Panc1 (cell line): Measurements from ENCODE around the gene SETDB2. TPM values are rescaled to one million over a fixed set of nuclear protein-coding genes. Genes with fewer than 3 reads are reported as not detected.

Source experiments
- ATAC-seq: fragments of 200-7000 bp; cut with Tn5 transposase; 2 replicates; pipeline ENCODE4 v1.9.1; 2020; ENCODE audit warnings: mild to moderate bottlenecking, moderate library complexity
- BruUV-seq: library from RNA; stranded (reverse); fragments of 400-500 nt; replicated peaks from 2 replicates; lab custom pipeline; 2021; lab: Mats Ljungman, UMichigan
- CTCF ChIA-PET: fragments of 300-600 bp; sonication (Branson Sonifier 250); formaldehyde crosslinking; loops from one replicate; lab custom pipeline; 2022; ENCODE audit warnings: antibody characterized with exemption; lab: Charles Lee
- POLR2A ChIA-PET: fragments of 300-600 bp; sonication (Branson Sonifier 250); formaldehyde crosslinking; loops from one replicate; lab custom pipeline; 2022; ENCODE audit warnings: antibody characterized with exemption; lab: Charles Lee
- DNase-seq: peaks from one replicate; pipeline ENCODE4 v3.0.0-alpha.2; 2010; ENCODE audit warnings: low read depth, low spot score
- H3K27ac ChIP-seq: 2 replicates; pipeline ENCODE4 v1.5.1; 2011; ENCODE audit warnings: mild to moderate bottlenecking, low read length, inconsistent platforms
- H3K27me3 ChIP-seq: fragments of 200-500 bp; sonication (Bioruptor generic); 2 replicates; pipeline ENCODE4 v1.6.0; 2014; ENCODE audit warnings: low read length, inconsistent platforms; ENCODE audit not compliant: control insufficient read depth, insufficient read depth
- H3K36me3 ChIP-seq: fragments of 200-500 bp; sonication (Bioruptor generic); 2 replicates; pipeline ENCODE4 v1.5.1; 2014; ENCODE audit warnings: inconsistent platforms, mild to moderate bottlenecking, low read length, moderate library complexity; ENCODE audit not compliant: control insufficient read depth, insufficient read depth
- H3K4me1 ChIP-seq: 2 replicates; pipeline ENCODE4 v1.5.1; 2011; ENCODE audit warnings: inconsistent platforms, mild to moderate bottlenecking, low read length, moderate library complexity; ENCODE audit not compliant: control insufficient read depth, insufficient read depth
- H3K4me3 ChIP-seq, 2 experiments: 2 replicates each; pipeline ENCODE4 v1.5.1; 2011 to 2012; ENCODE audit warnings: low read depth in 2 of 2, low read length in 2 of 2, mild to moderate bottlenecking in 2 of 2, inconsistent platforms in 1 of 2, moderate library complexity in 1 of 2
- H3K9me3 ChIP-seq: fragments of 200-500 bp; sonication (Bioruptor generic); 2 replicates; pipeline ENCODE4 v1.5.1; 2014; ENCODE audit warnings: low read depth, mild to moderate bottlenecking, inconsistent platforms, low read length, moderate library complexity; ENCODE audit not compliant: control insufficient read depth, insufficient read depth
- CTCF ChIP-seq: fragments of 450-650 bp; IDR thresholded peaks from 2 replicates; pipeline ENCODE4 v1.5.1; 2017; ENCODE audit warnings: mild to moderate bottlenecking
- POLR2AphosphoS5 ChIP-seq: IDR thresholded peaks from 2 replicates; pipeline ENCODE4 v1.6.1; 2012; ENCODE audit warnings: mild to moderate bottlenecking, low read depth, low read length, moderate library complexity
- SIN3A ChIP-seq: IDR thresholded peaks from 2 replicates; pipeline ENCODE4 v1.6.1; 2012; ENCODE audit warnings: low read depth, mild to moderate bottlenecking, low read length, moderate library complexity, borderline replicate concordance; ENCODE audit not compliant: insufficient read depth
- TCF7L2 ChIP-seq: IDR thresholded peaks from 2 replicates; pipeline ENCODE4 v1.6.1; 2011; ENCODE audit warnings: mild to moderate bottlenecking, low read depth, low read length, inconsistent platforms
- in situ Hi-C: cut with HindIII; loops from 2 replicates; pipeline ENCODE4 v1.10.0; 2016; ENCODE audit warnings: low sequenced_read_pairs, low pct_unique_long_range_greater_than_20kb
- intact Hi-C: fragments of 100-400 bp; cut with micrococcal nuclease; formaldehyde crosslinking; loops from one replicate; pipeline ENCODE4 v1.10.0; 2022; ENCODE audit not compliant: unreplicated experiment
- total RNA-seq: library from RNA; stranded (reverse); gene quantifications from one replicate; pipeline ENCODE4 v1.2.1, GENCODE V29; 2021; ENCODE audit not compliant: unreplicated experiment
- TF ChIP-seq, protein P1 (sequence below), 2 experiments: IDR thresholded peaks; 2 replicates each; pipeline ENCODE4 v1.6.1; 2011 to 2012; ENCODE audit warnings: low read depth in 2 of 2, control low read depth in 1 of 2, low read length in 1 of 2, mild to moderate bottlenecking in 1 of 2, moderate library complexity in 1 of 2; ENCODE audit not compliant: insufficient read depth in 1 of 2

The SETDB2 gene
- total RNA-seq, 1 experiment from 2014 or later: 6.1 TPM

- Histone ChIP-seq H3K36me3 (no peaks in the 10 kb centered on the region), H3K4me1 (no peaks in the 10 kb centered on the region), H3K27ac (no peak overlapping the region), H3K27me3 (no peaks in the 10 kb centered on the region), H3K9me3 (no peaks in the 10 kb centered on the region), H3K4me3 (no peak overlapping the region)
- BruUV-seq: no TSS peak
- in situ Hi-C loops: no loop called here
- TF ChIP-seq CTCF (no peak), SIN3A (no peak), TCF7L2 (no peak), POLR2AphosphoS5 (no peak)
- TF ChIP-seq, protein P1, sequence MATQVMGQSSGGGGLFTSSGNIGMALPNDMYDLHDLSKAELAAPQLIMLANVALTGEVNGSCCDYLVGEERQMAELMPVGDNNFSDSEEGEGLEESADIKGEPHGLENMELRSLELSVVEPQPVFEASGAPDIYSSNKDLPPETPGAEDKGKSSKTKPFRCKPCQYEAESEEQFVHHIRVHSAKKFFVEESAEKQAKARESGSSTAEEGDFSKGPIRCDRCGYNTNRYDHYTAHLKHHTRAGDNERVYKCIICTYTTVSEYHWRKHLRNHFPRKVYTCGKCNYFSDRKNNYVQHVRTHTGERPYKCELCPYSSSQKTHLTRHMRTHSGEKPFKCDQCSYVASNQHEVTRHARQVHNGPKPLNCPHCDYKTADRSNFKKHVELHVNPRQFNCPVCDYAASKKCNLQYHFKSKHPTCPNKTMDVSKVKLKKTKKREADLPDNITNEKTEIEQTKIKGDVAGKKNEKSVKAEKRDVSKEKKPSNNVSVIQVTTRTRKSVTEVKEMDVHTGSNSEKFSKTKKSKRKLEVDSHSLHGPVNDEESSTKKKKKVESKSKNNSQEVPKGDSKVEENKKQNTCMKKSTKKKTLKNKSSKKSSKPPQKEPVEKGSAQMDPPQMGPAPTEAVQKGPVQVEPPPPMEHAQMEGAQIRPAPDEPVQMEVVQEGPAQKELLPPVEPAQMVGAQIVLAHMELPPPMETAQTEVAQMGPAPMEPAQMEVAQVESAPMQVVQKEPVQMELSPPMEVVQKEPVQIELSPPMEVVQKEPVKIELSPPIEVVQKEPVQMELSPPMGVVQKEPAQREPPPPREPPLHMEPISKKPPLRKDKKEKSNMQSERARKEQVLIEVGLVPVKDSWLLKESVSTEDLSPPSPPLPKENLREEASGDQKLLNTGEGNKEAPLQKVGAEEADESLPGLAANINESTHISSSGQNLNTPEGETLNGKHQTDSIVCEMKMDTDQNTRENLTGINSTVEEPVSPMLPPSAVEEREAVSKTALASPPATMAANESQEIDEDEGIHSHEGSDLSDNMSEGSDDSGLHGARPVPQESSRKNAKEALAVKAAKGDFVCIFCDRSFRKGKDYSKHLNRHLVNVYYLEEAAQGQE (IDR thresholded peaks at IDR 0.05; ENCODE audit: insufficient read depth in 1 of 2, low read depth in 2 of 2, low read length in 1 of 2): no peak
- POLR2A ChIA-PET: no interaction called here
- CTCF ChIA-PET: no interaction called here
- intact Hi-C loops: no loop called here
- no peak for DNase-seq
- ATAC-seq: no peak
Measured at GRCh38 chr13:49412749-49413148, 31.3 kb upstream of the SETDB2 start.

GRCh38 chr13:49417161-49417560, 26.9 kb upstream of the SETDB2 start:
- intact Hi-C loops: no loop called here
- H3K27ac ChIP-seq: no peak overlapping the region
- no peak overlapping the region for H3K4me3 ChIP-seq
- H3K9me3 ChIP-seq: no peaks in the 10 kb centered on the region
- BruUV-seq: no TSS peak
- CTCF ChIA-PET: no interaction called here
- TF ChIP-seq, protein P1 (IDR thresholded peaks at IDR 0.05; ENCODE audit: insufficient read depth in 1 of 2, low read depth in 2 of 2, low read length in 1 of 2): no peak
- no peak for TF ChIP-seq CTCF
- TF ChIP-seq POLR2AphosphoS5: no peak
- no peak for TF ChIP-seq TCF7L2
- no peak for TF ChIP-seq SIN3A
- DNase-seq: no peak
- ATAC-seq: no peak
- H3K36me3 ChIP-seq: no peaks in the 10 kb centered on the region
- H3K27me3 ChIP-seq: no peaks in the 10 kb centered on the region
- no peaks in the 10 kb centered on the region for H3K4me1 ChIP-seq
- POLR2A ChIA-PET: no interaction called here
- in situ Hi-C loops: no loop called here
